Measurements from ENCODE around the gene ROGDI. TPM values are rescaled to one million over a fixed set of nuclear protein-coding genes. Genes with fewer than 3 reads are reported as not detected.

Gene ROGDI
- total and polyA plus RNA-seq, 2 donors from 2014 or later, result 20.8 to 86.1 TPM

DNA sequence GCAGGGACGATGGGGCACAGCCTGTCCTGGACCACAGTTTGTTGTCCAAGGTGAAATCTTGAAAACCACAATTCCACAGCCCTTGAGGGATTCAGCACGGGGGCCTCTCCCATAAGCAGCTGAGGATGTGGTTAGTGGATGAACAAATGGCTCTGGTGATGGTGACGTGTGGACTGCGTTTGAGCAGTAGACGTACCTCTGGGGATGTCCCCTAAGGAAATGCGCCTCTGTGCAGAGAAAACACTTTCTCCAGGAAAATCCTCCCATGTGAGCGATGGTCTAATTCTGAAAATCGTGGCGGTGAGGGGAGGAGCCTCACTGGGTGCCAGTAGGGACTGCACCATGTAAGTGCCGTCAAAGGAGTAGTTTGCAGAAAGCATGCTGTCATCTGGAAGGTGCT lies 11.6 kb downstream of the ROGDI start:
- DNase-seq, result peak in 1 of 5 donors; percentile 15
- H3K4me3 ChIP-seq (ENCODE audit: low read length in 3 of 3), result no peak overlapping the region
- H3K27ac ChIP-seq (ENCODE audit: low read depth in 2 of 2, low read length in 2 of 2), result no peak overlapping the region

DNA sequence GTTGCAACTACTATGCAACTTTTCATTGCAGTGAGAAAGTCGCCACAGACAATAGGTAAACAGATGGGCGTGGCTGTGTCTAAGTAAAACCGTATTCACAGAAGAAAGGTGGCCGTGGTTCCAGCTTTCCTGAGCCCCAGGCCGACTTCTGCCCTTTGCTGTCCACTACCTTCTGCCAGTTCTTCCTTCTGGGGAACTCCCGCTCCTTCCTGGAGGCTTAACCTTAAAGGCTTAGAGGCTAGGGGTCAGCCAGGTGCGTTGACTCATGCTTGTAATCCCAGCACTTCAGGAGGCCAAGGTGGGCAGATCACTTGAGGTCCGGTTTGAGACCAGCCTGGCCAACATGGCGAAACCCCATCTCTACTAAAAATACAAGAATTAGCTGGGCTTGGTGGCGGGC lies 12.2 kb downstream of the ROGDI start:
- Histone ChIP-seq H3K9ac (ENCODE audit: low read length in 3 of 3) (no peak overlapping the region), H3K27ac (ENCODE audit: low read depth in 2 of 2, low read length in 2 of 2) (no peak overlapping the region), H3K4me1 (ENCODE audit: control insufficient read depth in 2 of 3, insufficient read depth in 2 of 3, low read depth in 1 of 3, low read length in 3 of 3) (no peaks in the 10 kb centered on the region), H3K27me3 (ENCODE audit: control insufficient read depth, insufficient read depth, low read length) (no peaks in the 10 kb centered on the region), H3K4me3 (ENCODE audit: low read length in 3 of 3) (no peak overlapping the region), H3K36me3 (ENCODE audit: control insufficient read depth in 2 of 3, insufficient read depth in 3 of 3, low read length in 3 of 3) (no peaks in the 10 kb centered on the region), H3K9me3 (ENCODE audit: control insufficient read depth in 2 of 3, insufficient read depth in 1 of 3, low read length in 3 of 3) (no peaks in the 10 kb centered on the region)
- intact Hi-C loops (cut with DNase I), result no loop called here
- DNase-seq, result no peak
- no peak for FAIRE-seq
- no peak for TF ChIP-seq CTCF (IDR thresholded peaks at IDR 0.05; ENCODE audit: borderline replicate concordance, extremely low read depth, insufficient read depth)

More for the DNA sequence above, 11.6 kb downstream of the ROGDI start:
- FAIRE-seq, result no peak
- Histone ChIP-seq H3K4me1 (ENCODE audit: control insufficient read depth in 2 of 3, insufficient read depth in 2 of 3, low read depth in 1 of 3, low read length in 3 of 3) (no peaks in the 10 kb centered on the region), H3K9me3 (ENCODE audit: control insufficient read depth in 2 of 3, insufficient read depth in 1 of 3, low read length in 3 of 3) (no peaks in the 10 kb centered on the region), H3K36me3 (ENCODE audit: control insufficient read depth in 2 of 3, insufficient read depth in 3 of 3, low read length in 3 of 3) (no peaks in the 10 kb centered on the region), H3K9ac (ENCODE audit: low read length in 3 of 3) (no peak overlapping the region), H3K27me3 (ENCODE audit: control insufficient read depth, insufficient read depth, low read length) (no peaks in the 10 kb centered on the region)
- no peak for TF ChIP-seq CTCF (IDR thresholded peaks at IDR 0.05; ENCODE audit: borderline replicate concordance, extremely low read depth, insufficient read depth)
- intact Hi-C loops (cut with DNase I), result no loop called here

DNA sequence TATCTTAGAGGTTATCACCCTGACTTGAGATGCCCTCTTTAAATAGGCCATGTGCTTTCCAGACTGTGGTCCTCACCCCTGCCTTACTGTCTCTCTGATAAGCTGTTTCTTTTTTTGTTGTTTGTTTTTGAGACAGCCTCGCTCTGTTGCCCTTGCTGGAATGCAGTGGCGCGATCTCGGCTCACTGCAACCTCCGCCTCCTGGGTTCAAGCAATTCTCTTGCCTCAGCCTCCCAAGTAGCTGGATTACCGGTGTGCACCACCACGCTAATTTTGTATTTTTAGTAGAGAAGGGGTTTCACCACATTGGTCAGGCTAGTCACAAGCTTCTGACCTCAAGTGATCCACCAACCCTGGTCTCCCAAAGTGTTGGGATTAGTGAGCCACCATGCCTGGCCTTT lies 13.5 kb downstream of the ROGDI start:
- Histone ChIP-seq H3K27me3 (ENCODE audit: control insufficient read depth, insufficient read depth, low read length) (no peaks in the 10 kb centered on the region), H3K9ac (ENCODE audit: low read length in 3 of 3) (no peak overlapping the region), H3K27ac (ENCODE audit: low read depth in 2 of 2, low read length in 2 of 2) (no peak overlapping the region), H3K4me3 (ENCODE audit: low read length in 3 of 3) (no peak overlapping the region), H3K4me1 (ENCODE audit: control insufficient read depth in 2 of 3, insufficient read depth in 2 of 3, low read depth in 1 of 3, low read length in 3 of 3) (no peaks in the 10 kb centered on the region), H3K9me3 (ENCODE audit: control insufficient read depth in 2 of 3, insufficient read depth in 1 of 3, low read length in 3 of 3) (no peaks in the 10 kb centered on the region), H3K36me3 (ENCODE audit: control insufficient read depth in 2 of 3, insufficient read depth in 3 of 3, low read length in 3 of 3) (no peaks in the 10 kb centered on the region)
- DNase-seq (no peak), FAIRE-seq (no peak)
- intact Hi-C loops (cut with DNase I), result no loop called here
- no peak for TF ChIP-seq CTCF (IDR thresholded peaks at IDR 0.05; ENCODE audit: borderline replicate concordance, extremely low read depth, insufficient read depth)

GRCh38 chr16:4788489-4788889 lies 13.9 kb downstream of the ROGDI start:
- TF ChIP-seq CTCF (IDR thresholded peaks at IDR 0.05; ENCODE audit: borderline replicate concordance, extremely low read depth, insufficient read depth), result no peak
- no peaks in the 10 kb centered on the region for H3K36me3 ChIP-seq (ENCODE audit: control insufficient read depth in 2 of 3, insufficient read depth in 3 of 3, low read length in 3 of 3)
- no peaks in the 10 kb centered on the region for H3K4me1 ChIP-seq (ENCODE audit: control insufficient read depth in 2 of 3, insufficient read depth in 2 of 3, low read depth in 1 of 3, low read length in 3 of 3)
- DNase-seq (no peak), FAIRE-seq (no peak)
- H3K9ac ChIP-seq (ENCODE audit: low read length in 3 of 3), result no peak overlapping the region
- intact Hi-C loops (cut with DNase I), result no loop called here
- no peak overlapping the region for H3K27ac ChIP-seq (ENCODE audit: low read depth in 2 of 2, low read length in 2 of 2)
- no peaks in the 10 kb centered on the region for H3K9me3 ChIP-seq (ENCODE audit: control insufficient read depth in 2 of 3, insufficient read depth in 1 of 3, low read length in 3 of 3)
- H3K27me3 ChIP-seq (ENCODE audit: control insufficient read depth, insufficient read depth, low read length), result no peaks in the 10 kb centered on the region
- no peak overlapping the region for H3K4me3 ChIP-seq (ENCODE audit: low read length in 3 of 3)

Data from kidney (tissue), 14 donors.